K562 treated with DMSO at 1 percent for 12 hours (cell line): Measurements from ENCODE around the gene IFIT5. TPM values are rescaled to one million over a fixed set of nuclear protein-coding genes. Genes with fewer than 3 reads are reported as not detected.

Experiments
- total RNA-seq: library from RNA; unstranded; fragments of 300-600 nt; gene quantifications from 2 replicates; pipeline ENCODE4 v1.2.3, GENCODE V29; 2022; ENCODE audit not compliant: insufficient read depth

IFIT5 gene
- total RNA-seq = 0.25 TPM in 1 of 2 replicates, not detected in the other

GRCh38 chr10:89414146-89414878 is at the start of gene IFIT5:
Gene IFIT5 (plus strand): TSS chr10:89414568. CDS start chr10:89414799, 231 bp downstream.

DNA sequence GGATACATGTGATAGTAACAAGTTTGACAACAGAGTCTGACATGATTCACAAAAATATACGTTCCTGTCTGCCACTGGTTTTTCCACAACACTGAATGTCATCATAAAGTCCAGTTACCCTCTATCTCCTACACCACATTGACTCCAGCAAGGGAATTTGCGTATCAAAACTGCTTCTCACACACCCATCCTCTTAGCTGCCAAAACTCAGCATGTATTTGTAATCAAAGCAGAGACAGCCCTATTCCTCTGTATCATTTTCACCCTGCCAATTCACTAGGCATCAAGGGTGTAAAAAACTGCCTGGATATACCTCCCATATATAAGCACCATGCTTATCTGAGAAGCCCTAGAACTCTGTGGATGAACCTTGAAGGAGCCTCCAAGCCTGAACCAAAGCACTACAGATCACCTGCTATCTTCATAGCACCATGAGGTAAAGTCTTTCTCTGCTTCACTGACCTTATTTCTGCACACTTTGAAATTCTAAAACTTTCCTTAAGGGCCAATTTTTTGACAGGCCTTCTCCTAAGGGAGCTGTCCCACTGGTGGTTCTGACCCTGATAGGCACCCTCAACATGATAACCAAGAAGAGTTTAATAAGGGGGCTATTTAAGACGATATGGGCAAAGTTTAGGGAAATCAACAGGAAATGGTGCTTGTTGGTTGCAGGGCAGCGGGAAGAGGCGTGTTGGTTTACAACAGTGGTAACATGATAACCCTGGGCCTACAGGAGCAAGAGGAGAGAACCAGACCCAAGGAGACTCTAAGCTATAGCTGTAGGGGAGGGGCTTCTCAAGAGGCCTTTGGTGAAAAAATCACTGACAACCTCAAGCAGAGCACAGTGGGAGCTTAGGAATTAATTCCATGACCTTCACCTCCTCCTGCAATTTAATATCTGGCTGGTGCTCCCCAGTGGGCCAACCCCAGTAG is 36.4 kb upstream of the IFIT5 start, which contains the start of gene IFIT1B:
IFIT1B (plus strand) TSS at position 352 of the 933 bp plus-strand sequence; CDS start at position 432, 80 bp downstream.

GRCh38 chr10:89391907-89392756 is 22.2 kb upstream of the IFIT5 start, which contains the start of gene IFIT1:
Gene IFIT1 (plus strand): TSS chr10:89392623. CDS start chr10:89392713, 90 bp downstream.

Other genes starting within 250 kb of the IFIT5 start
- gene CH25H, start 207.3 kb upstream of the IFIT5 start, total RNA-seq = not detected in 2 replicates
- gene LIPA, start 162.8 kb upstream of the IFIT5 start, total RNA-seq = not detected in 2 replicates
- gene IFIT2, start 112.5 kb upstream of the IFIT5 start, total RNA-seq = 0.83 TPM in 1 of 2 replicates, not detected in the other
- 2.9 and 5.5 TPM in 2 replicates for gene IFIT3, start 86.6 kb upstream of the IFIT5 start, total RNA-seq
- gene IFIT1B, start 36.5 kb upstream of the IFIT5 start, total RNA-seq = not detected in 2 replicates
- gene IFIT1, start 21.9 kb upstream of the IFIT5 start, total RNA-seq = 0.27 TPM in 1 of 2 replicates, not detected in the other
- not detected in 2 replicates for gene SLC16A12, start 121.0 kb downstream of the IFIT5 start, total RNA-seq
- 3.2 and 4.3 TPM in 2 replicates for gene PANK1, start 230.7 kb downstream of the IFIT5 start, total RNA-seq